WTC11 (cell line): ENCODE measurements around the gene PPFIBP1. TPM values are rescaled to one million over a fixed set of nuclear protein-coding genes. Genes with fewer than 3 reads are reported as not detected.

ENCODE experiments used
- ATAC-seq: fragments of 200-7000 bp; cut with Tn5 transposase; 2 replicates; pipeline ENCODE4 v1.10.0; 2021; ENCODE audit warnings: mild to moderate bottlenecking, moderate library complexity
- CTCF ChIA-PET: fragments of 300-600 bp; sonication (Branson Sonifier 250); formaldehyde crosslinking; loops from one replicate; lab custom pipeline; 2021; ENCODE audit warnings: antibody characterized with exemption; lab: Charles Lee
- POLR2A ChIA-PET: fragments of 350-600 bp; sonication (Branson Sonifier 250); formaldehyde crosslinking; loops from one replicate; lab custom pipeline; 2021; ENCODE audit warnings: antibody characterized with exemption; lab: Charles Lee
- DNase-seq: peaks from one replicate; pipeline ENCODE4 v3.0.0; 2021; ENCODE audit warnings: low spot score
- H3K27ac Mint-ChIP-seq: 2 replicates; pipeline ENCODE4 v1.8.0; 2021; ENCODE audit warnings: mixed read lengths
- H3K27me3 Mint-ChIP-seq: 2 replicates; pipeline ENCODE4 v1.8.0; 2021; ENCODE audit warnings: low read depth, mild to moderate bottlenecking, moderate library complexity, mixed read lengths
- H3K36me3 Mint-ChIP-seq: 2 replicates; pipeline ENCODE4 v1.8.0; 2021; ENCODE audit warnings: mixed read lengths
- H3K4me1 Mint-ChIP-seq: 2 replicates; pipeline ENCODE4 v1.8.0; 2022; ENCODE audit warnings: mixed read lengths
- H3K4me3 Mint-ChIP-seq: 2 replicates; pipeline ENCODE4 v1.8.0; 2021; ENCODE audit warnings: mild to moderate bottlenecking, moderate library complexity, mixed read lengths
- H3K9me3 Mint-ChIP-seq: 2 replicates; pipeline ENCODE4 v1.8.0; 2021; ENCODE audit warnings: mixed read lengths
- E2F1 ChIP-seq: sonication (generic); formaldehyde crosslinking; IDR thresholded peaks from 2 replicates; pipeline ENCODE4 v1.8.0; 2022; ENCODE audit warnings: mild to moderate bottlenecking, missing genetic modification reagents
- ELF4 ChIP-seq: sonication (generic); formaldehyde crosslinking; IDR thresholded peaks from 2 replicates; pipeline ENCODE4 v1.8.1; 2022; ENCODE audit warnings: low read depth, mild to moderate bottlenecking, moderate library complexity, missing genetic modification reagents
- FOXP4 ChIP-seq: sonication (generic); formaldehyde crosslinking; IDR thresholded peaks from 2 replicates; pipeline ENCODE4 v1.8.0; 2022; ENCODE audit warnings: mild to moderate bottlenecking, missing genetic modification reagents
- GTF2I ChIP-seq: fragments of 250-450 bp; sonication (Bioruptor Pico); conservative IDR thresholded peaks from 2 replicates; pipeline ENCODE4 v1.4.0; 2021; ENCODE audit warnings: mild to moderate bottlenecking
- JAZF1 ChIP-seq: fragments of 250-450 bp; sonication (Bioruptor Pico); IDR thresholded peaks from 2 replicates; pipeline ENCODE4 v1.9.0; 2021; ENCODE audit warnings: moderate library complexity, mild to moderate bottlenecking, inconsistent platforms
- MXD4 ChIP-seq: fragments of 250-450 bp; sonication (Bioruptor Pico); IDR thresholded peaks from 2 replicates; pipeline ENCODE4 v1.8.0; 2021; ENCODE audit warnings: mild to moderate bottlenecking, moderate library complexity, borderline replicate concordance
- NR2C2 ChIP-seq: sonication (generic); formaldehyde crosslinking; IDR thresholded peaks from 2 replicates; pipeline ENCODE4 v1.8.0; 2022; ENCODE audit warnings: mild to moderate bottlenecking, missing genetic modification reagents
- TEAD1 ChIP-seq: sonication (generic); formaldehyde crosslinking; IDR thresholded peaks from 2 replicates; pipeline ENCODE4 v1.8.0; 2022; ENCODE audit warnings: mild to moderate bottlenecking, missing genetic modification reagents
- TEAD4 ChIP-seq: sonication (generic); formaldehyde crosslinking; IDR thresholded peaks from 2 replicates; pipeline ENCODE4 v1.8.0; 2022; ENCODE audit warnings: mild to moderate bottlenecking, missing genetic modification reagents
- TP53 ChIP-seq: sonication (generic); formaldehyde crosslinking; IDR thresholded peaks from 2 replicates; pipeline ENCODE4 v1.8.1; 2023; ENCODE audit warnings: mild to moderate bottlenecking, missing genetic modification reagents
- USF1 ChIP-seq: sonication (generic); formaldehyde crosslinking; IDR thresholded peaks from 2 replicates; pipeline ENCODE4 v1.8.0; 2022; ENCODE audit warnings: mild to moderate bottlenecking, missing genetic modification reagents
- ZNF121 ChIP-seq: sonication (generic); formaldehyde crosslinking; IDR thresholded peaks from 2 replicates; pipeline ENCODE4 v1.8.0; 2023; ENCODE audit warnings: missing genetic modification reagents
- ZNF416 ChIP-seq: fragments of 250-450 bp; sonication (Bioruptor Pico); IDR thresholded peaks from 2 replicates; pipeline ENCODE4 v1.9.0; 2021; ENCODE audit warnings: mild to moderate bottlenecking, inconsistent platforms
- ZNF423 ChIP-seq: fragments of 250-450 bp; sonication (Bioruptor Pico); IDR thresholded peaks from 2 replicates; pipeline ENCODE4 v2.1.2; 2022; ENCODE audit warnings: mild to moderate bottlenecking, moderate library complexity
- ZSCAN18 ChIP-seq: fragments of 250-450 bp; sonication (Bioruptor Pico); IDR thresholded peaks from 2 replicates; pipeline ENCODE4 v2.1.2; 2022; ENCODE audit warnings: mild to moderate bottlenecking, moderate library complexity
- total RNA-seq: library from RNA; stranded (reverse); gene quantifications from 3 replicates; pipeline ENCODE4 v1.2.3, GENCODE V29; 2021
- TF ChIP-seq, protein P1 (sequence below): sonication (generic); formaldehyde crosslinking; IDR thresholded peaks from 2 replicates; pipeline ENCODE4 v1.8.1; 2023; ENCODE audit warnings: mild to moderate bottlenecking, moderate library complexity, missing genetic modification reagents
- TF ChIP-seq, protein P2 (sequence below): sonication (generic); formaldehyde crosslinking; IDR thresholded peaks from 2 replicates; pipeline ENCODE4 v1.8.0; 2022; ENCODE audit warnings: mild to moderate bottlenecking, missing genetic modification reagents
- TF ChIP-seq, protein P3 (sequence below): sonication (generic); formaldehyde crosslinking; IDR thresholded peaks from 2 replicates; pipeline ENCODE4 v1.8.1; 2022; ENCODE audit warnings: missing genetic modification reagents, borderline replicate concordance

The PPFIBP1 gene
- total RNA-seq, 1 experiment from 2014 or later, result 27.7 TPM

- TF ChIP-seq JAZF1 (CRISPR knock-in tag) (no peak), ZNF416 (no peak), TEAD4 (CRISPR knock-in tag) (no peak), ZNF423 (no peak), TEAD1 (CRISPR knock-in tag) (no peak), GTF2I (no peak), FOXP4 (CRISPR knock-in tag) (no peak)
Measured at GRCh38 chr12:27530157-27530922, 6.3 kb downstream of the PPFIBP1 start (continued).

DNA sequence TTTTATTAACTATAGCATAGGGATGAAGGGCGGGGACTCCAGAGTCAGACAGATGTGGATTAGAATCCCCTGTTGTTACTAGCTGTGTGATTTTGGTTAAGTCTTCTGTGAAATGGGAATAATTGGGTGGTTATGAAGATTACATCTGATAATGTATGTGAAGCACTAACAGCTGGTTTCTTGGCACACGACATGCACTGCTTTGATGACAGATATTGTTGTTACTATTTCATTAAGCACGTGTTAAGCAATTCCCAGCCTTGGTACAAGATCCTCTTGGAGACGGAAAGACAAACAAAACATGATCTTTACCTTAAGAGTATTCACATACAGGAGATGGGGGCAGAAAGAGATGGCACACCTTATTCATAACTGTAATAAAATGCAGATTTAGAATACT, 7.9 kb downstream of the PPFIBP1 start:
- ChIA-PET CTCF (interaction anchor here (1.0 kb wide), 1 partner anchor 18 kb away, joined by 4 read pairs; no protein-coding TSS in a partner anchor), POLR2A (no interaction called here)
- peaks cover 24% of the 10 kb centered on the region for H3K27me3 Mint-ChIP-seq
- no peak overlapping the region for H3K4me3 Mint-ChIP-seq
- no peak overlapping the region for H3K27ac Mint-ChIP-seq
- ATAC-seq, result no peak
- DNase-seq, result no peak
- TF ChIP-seq E2F1, result no peak
- TF ChIP-seq TP53 (CRISPR knock-in tag), result no peak
- no peak for TF ChIP-seq ZSCAN18 (CRISPR knock-in tag)
- TF ChIP-seq, protein P1, sequence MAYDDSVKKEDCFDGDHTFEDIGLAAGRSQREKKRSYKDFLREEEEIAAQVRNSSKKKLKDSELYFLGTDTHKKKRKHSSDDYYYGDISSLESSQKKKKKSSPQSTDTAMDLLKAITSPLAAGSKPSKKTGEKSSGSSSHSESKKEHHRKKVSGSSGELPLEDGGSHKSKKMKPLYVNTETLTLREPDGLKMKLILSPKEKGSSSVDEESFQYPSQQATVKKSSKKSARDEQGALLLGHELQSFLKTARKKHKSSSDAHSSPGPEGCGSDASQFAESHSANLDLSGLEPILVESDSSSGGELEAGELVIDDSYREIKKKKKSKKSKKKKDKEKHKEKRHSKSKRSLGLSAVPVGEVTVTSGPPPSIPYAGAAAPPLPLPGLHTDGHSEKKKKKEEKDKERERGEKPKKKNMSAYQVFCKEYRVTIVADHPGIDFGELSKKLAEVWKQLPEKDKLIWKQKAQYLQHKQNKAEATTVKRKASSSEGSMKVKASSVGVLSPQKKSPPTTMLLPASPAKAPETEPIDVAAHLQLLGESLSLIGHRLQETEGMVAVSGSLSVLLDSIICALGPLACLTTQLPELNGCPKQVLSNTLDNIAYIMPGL (CRISPR knock-in tag), result no peak
- TF ChIP-seq ZNF121 (CRISPR knock-in tag), result no peak
- no peak for TF ChIP-seq ZNF416
- no peak for TF ChIP-seq FOXP4 (CRISPR knock-in tag)
- TF ChIP-seq USF1 (CRISPR knock-in tag), result no peak
- TF ChIP-seq, protein P2, sequence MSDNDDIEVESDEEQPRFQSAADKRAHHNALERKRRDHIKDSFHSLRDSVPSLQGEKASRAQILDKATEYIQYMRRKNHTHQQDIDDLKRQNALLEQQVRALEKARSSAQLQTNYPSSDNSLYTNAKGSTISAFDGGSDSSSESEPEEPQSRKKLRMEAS, result no peak
- TF ChIP-seq ELF4 (CRISPR knock-in tag), result no peak
- no peak for TF ChIP-seq MXD4 (CRISPR knock-in tag)
- no peak for TF ChIP-seq NR2C2 (CRISPR knock-in tag)
- TF ChIP-seq, protein P3, sequence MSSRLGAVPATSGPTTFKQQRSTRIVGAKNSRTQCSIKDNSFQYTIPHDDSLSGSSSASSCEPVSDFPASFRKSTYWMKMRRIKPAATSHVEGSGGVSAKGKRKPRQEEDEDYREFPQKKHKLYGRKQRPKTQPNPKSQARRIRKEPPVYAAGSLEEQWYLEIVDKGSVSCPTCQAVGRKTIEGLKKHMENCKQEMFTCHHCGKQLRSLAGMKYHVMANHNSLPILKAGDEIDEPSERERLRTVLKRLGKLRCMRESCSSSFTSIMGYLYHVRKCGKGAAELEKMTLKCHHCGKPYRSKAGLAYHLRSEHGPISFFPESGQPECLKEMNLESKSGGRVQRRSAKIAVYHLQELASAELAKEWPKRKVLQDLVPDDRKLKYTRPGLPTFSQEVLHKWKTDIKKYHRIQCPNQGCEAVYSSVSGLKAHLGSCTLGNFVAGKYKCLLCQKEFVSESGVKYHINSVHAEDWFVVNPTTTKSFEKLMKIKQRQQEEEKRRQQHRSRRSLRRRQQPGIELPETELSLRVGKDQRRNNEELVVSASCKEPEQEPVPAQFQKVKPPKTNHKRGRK (CRISPR knock-in tag), result no peak
- H3K9me3 Mint-ChIP-seq, result no peaks in the 10 kb centered on the region
- H3K36me3 Mint-ChIP-seq, result no peaks in the 10 kb centered on the region
- H3K4me1 Mint-ChIP-seq, result peaks cover 24% of the 10 kb centered on the region
